Right lobe of liver (tissue), 4 donors: Measurements from ENCODE around the gene TCEANC.

Source experiments
- CTCF ChIP-seq, 4 donors: fragments of 200-600 bp in 3 of 4; fragments of 450-650 bp in 1 of 4; IDR thresholded peaks; one replicate each; pipeline versions ENCODE4 v1.5.1 to v1.8.0; 2016 to 2022; ENCODE audit warnings: antibody characterized with exemption in 4 of 4, mild to moderate bottlenecking in 2 of 4
- POLR2A ChIP-seq: fragments of 450-650 bp; IDR thresholded peaks from one replicate; pipeline ENCODE4 v1.6.1; 2017; ENCODE audit warnings: antibody characterized with exemption, mild to moderate bottlenecking
- donor health status: DM: no; HTN: no; CAD: no.
- donor health status: DM: no; HTN: no; CAD: no.
- donor health status: DM: no; HTN: yes; CAD: no.

GRCh38 chrX:13661735-13662288, 8.9 kb downstream of the TCEANC start:
- TF ChIP-seq CTCF (IDR thresholded peaks at IDR 0.05) = no peak
- no peak for TF ChIP-seq POLR2A
